GM18508 (cell line): ENCODE measurements around the gene CAMK1D.

Experiments
- ATAC-seq: cut with Tn5 transposase; IDR thresholded peaks from one replicate; pipeline ENCODE4 v1.9.1; 2021; ENCODE audit warnings: moderate number of reproducible peaks; ENCODE audit not compliant: insufficient read depth, unreplicated experiment

Gene CAMK1D

GRCh38 chr10:12633776-12634620 is 284.7 kb downstream of the CAMK1D start:
- ATAC-seq: no peak

GRCh38 chr10:12634621-12634931 is 285.2 kb downstream of the CAMK1D start:
- no peak for ATAC-seq

GRCh38 chr10:12635127-12635541 is 285.8 kb downstream of the CAMK1D start:
- no peak for ATAC-seq

- no peak for ATAC-seq
Measured at GRCh38 chr10:12636571-12636970, 287.2 kb downstream of the CAMK1D start.

GRCh38 chr10:12637649-12638048 is 288.3 kb downstream of the CAMK1D start:
- ATAC-seq: no peak

GRCh38 chr10:12638103-12638502 is 288.8 kb downstream of the CAMK1D start:
- no peak for ATAC-seq

GRCh38 chr10:12638781-12639180 is 289.4 kb downstream of the CAMK1D start:
- ATAC-seq: no peak

- no peak for ATAC-seq
Measured at GRCh38 chr10:12639996-12640944, 290.9 kb downstream of the CAMK1D start.

- no peak for ATAC-seq
Measured at GRCh38 chr10:12642036-12642435, 292.7 kb downstream of the CAMK1D start.

- ATAC-seq: no peak
Measured at GRCh38 chr10:12643279-12643678, 293.9 kb downstream of the CAMK1D start.

GRCh38 chr10:12644380-12645144 is 295.2 kb downstream of the CAMK1D start:
- ATAC-seq: no peak

GRCh38 chr10:12645449-12645848 is 296.1 kb downstream of the CAMK1D start:
- no peak for ATAC-seq

- ATAC-seq: no peak
Measured at GRCh38 chr10:12649012-12649584, 299.8 kb downstream of the CAMK1D start.

GRCh38 chr10:12650122-12650521 is 300.8 kb downstream of the CAMK1D start:
- no peak for ATAC-seq

GRCh38 chr10:12650538-12651298 is 301.4 kb downstream of the CAMK1D start:
- ATAC-seq: no peak

GRCh38 chr10:12655940-12656339 is 306.6 kb downstream of the CAMK1D start:
- ATAC-seq: no peak

- ATAC-seq: no peak
Measured at GRCh38 chr10:12656518-12657142, 307.3 kb downstream of the CAMK1D start.

GRCh38 chr10:12657489-12657888 is 308.1 kb downstream of the CAMK1D start:
- ATAC-seq: no peak

GRCh38 chr10:12658526-12658925 is 309.2 kb downstream of the CAMK1D start:
- ATAC-seq: no peak
